GM21515 (cell line): Measurements from ENCODE around the gene SPTY2D1.

Experiments
- ATAC-seq: cut with Tn5 transposase; IDR thresholded peaks from one replicate; pipeline ENCODE4 v1.9.1; 2021; ENCODE audit not compliant: unreplicated experiment

The SPTY2D1 gene

GRCh38 chr11:18566406-18566805 lies 67.7 kb downstream of the SPTY2D1 start:
- ATAC-seq, result no peak

DNA sequence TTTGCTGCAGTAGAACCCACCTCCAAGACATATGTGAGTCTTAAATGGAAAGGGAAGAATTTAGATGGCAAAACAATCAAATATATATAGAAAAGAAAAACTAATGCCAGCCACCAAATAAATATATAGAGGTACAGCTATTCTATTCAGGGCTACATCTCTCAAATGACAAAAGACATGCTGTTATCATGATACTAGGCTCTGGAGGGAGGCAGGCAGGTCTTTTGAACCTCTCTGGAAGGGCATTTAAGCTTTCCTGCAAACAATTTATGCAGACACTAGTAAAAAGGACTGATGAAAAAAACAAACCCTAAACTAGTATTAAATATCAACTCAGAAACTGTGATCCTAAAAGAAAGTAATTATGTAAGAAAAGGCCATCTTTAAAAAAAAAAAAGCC lies 70.0 kb downstream of the SPTY2D1 start:
- no peak for ATAC-seq

- no peak for ATAC-seq
Observed at GRCh38 chr11:18563090-18563730, 70.9 kb downstream of the SPTY2D1 start.
